SJSA1 (cell line): ENCODE measurements around the gene CAPN7. TPM values are rescaled to one million over a fixed set of nuclear protein-coding genes. Genes with fewer than 3 reads are reported as not detected.
A peak's percentile ranks its signal among the peaks of the same experiment; 100 is the strongest.

Source experiments
- DNase-seq, 2 experiments: peaks; one replicate each; pipeline ENCODE4 v3.0.0-alpha.2; 2015 to 2020; ENCODE audit warnings: low spot score in 2 of 2, low read depth in 1 of 2
- H3K27ac ChIP-seq: fragments of 250-450 bp; sonication (Bioruptor Pico); 2 replicates; pipeline ENCODE4 v1.5.1; 2020; ENCODE audit warnings: mild to moderate bottlenecking, moderate library complexity
- H3K27me3 ChIP-seq: fragments of 250-450 bp; sonication (Bioruptor Pico); replicated peaks from 2 replicates; pipeline ENCODE4 v1.5.1; 2020; ENCODE audit warnings: mild to moderate bottlenecking, moderate library complexity
- H3K36me3 ChIP-seq: fragments of 250-450 bp; sonication (Bioruptor Pico); 2 replicates; pipeline ENCODE4 v1.5.1; 2020; ENCODE audit warnings: mild to moderate bottlenecking
- H3K4me1 ChIP-seq: fragments of 250-450 bp; sonication (Bioruptor Pico); replicated peaks from 2 replicates; pipeline ENCODE4 v1.6.1; 2021; ENCODE audit warnings: mild to moderate bottlenecking
- H3K4me3 ChIP-seq: fragments of 250-450 bp; sonication (Bioruptor Pico); 2 replicates; pipeline ENCODE4 v1.5.1; 2020; ENCODE audit warnings: mild to moderate bottlenecking
- H3K9me3 ChIP-seq: fragments of 250-450 bp; sonication (Bioruptor Pico); replicated peaks from 2 replicates; pipeline ENCODE4 v1.5.1; 2020; ENCODE audit warnings: mild to moderate bottlenecking
- total RNA-seq: library from RNA; depleted of rRNA; stranded (reverse); fragments of >200 nt; shearing (Covaris generic); gene quantifications from 2 replicates; pipeline ENCODE4 v1.2.3, GENCODE V29; 2014; rRNA removed

CAPN7 gene
- total RNA-seq, 1 experiment from 2014 or later: 20.0 TPM

GRCh38 chr3:15292765-15293522 is 86.9 kb downstream of the CAPN7 start:
- Histone ChIP-seq H3K27ac (peak overlapping the region; percentile 47), H3K4me3 (no peak overlapping the region), H3K36me3 (no peaks in the 10 kb centered on the region), H3K9me3 (no peaks in the 10 kb centered on the region), H3K27me3 (no peaks in the 10 kb centered on the region), H3K4me1 (peaks cover 34% of the 10 kb centered on the region)
- peak; percentile 62 to 65 for DNase-seq

DNA sequence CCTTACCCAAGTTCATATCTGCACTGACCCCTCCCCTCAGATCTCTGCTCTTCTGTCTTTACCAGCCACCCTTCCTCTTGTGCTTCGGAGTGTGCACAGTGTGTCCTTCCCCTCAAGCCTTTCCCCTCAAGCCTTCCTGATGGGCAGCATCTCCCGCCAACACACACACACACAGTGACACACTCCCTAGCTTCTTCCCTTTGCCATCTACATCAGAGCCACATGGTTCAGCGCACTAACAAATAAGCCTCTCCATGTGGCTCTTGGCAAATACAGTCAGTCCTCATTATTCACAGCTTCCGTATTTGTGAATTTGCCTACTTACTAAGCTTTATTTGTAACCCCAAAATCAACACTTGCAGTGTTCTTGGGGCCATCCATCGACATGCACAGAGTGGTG is 88.9 kb downstream of the CAPN7 start:
- Histone ChIP-seq H3K4me1 (peaks cover 18% of the 10 kb centered on the region), H3K27me3 (no peaks in the 10 kb centered on the region), H3K4me3 (no peak overlapping the region), H3K27ac (no peak overlapping the region), H3K9me3 (no peaks in the 10 kb centered on the region), H3K36me3 (no peaks in the 10 kb centered on the region)
- no peak for DNase-seq

DNA sequence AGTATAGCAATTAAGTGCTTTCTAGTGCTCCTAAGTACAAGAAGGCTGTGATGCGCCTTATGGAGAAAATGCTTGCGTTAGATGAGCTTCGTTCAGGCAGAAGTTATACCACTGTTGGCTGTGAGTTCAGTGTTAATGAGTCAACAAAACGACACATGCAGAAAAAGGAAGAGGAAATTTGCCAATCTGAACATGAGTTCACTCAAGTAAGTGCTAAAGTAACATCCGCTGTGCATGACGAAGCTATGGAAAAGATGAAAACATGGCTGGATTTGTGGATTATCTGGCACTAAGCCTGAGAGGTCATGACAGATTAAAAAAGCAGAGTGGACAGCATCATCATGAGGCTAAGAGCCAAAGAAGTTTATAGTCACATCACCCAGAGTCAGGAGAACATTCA is 89.5 kb downstream of the CAPN7 start:
- no peaks in the 10 kb centered on the region for H3K36me3 ChIP-seq
- no peak overlapping the region for H3K4me3 ChIP-seq
- DNase-seq: no peak
- no peaks in the 10 kb centered on the region for H3K27me3 ChIP-seq
- no peaks in the 10 kb centered on the region for H3K9me3 ChIP-seq
- no peak overlapping the region for H3K27ac ChIP-seq
- H3K4me1 ChIP-seq: peaks cover 21% of the 10 kb centered on the region

GRCh38 chr3:15297608-15298350 is 91.7 kb downstream of the CAPN7 start:
- Histone ChIP-seq H3K4me3 (no peak overlapping the region), H3K27me3 (no peaks in the 10 kb centered on the region), H3K36me3 (no peaks in the 10 kb centered on the region), H3K9me3 (no peaks in the 10 kb centered on the region), H3K4me1 (peaks cover 18% of the 10 kb centered on the region), H3K27ac (no peak overlapping the region)
- DNase-seq: no peak

GRCh38 chr3:15298504-15298903 is 92.5 kb downstream of the CAPN7 start:
- H3K27me3 ChIP-seq: no peaks in the 10 kb centered on the region
- no peak for DNase-seq
- no peak overlapping the region for H3K4me3 ChIP-seq
- H3K27ac ChIP-seq: no peak overlapping the region
- no peaks in the 10 kb centered on the region for H3K36me3 ChIP-seq
- H3K9me3 ChIP-seq: no peaks in the 10 kb centered on the region
- peaks cover 10% of the 10 kb centered on the region for H3K4me1 ChIP-seq

DNA sequence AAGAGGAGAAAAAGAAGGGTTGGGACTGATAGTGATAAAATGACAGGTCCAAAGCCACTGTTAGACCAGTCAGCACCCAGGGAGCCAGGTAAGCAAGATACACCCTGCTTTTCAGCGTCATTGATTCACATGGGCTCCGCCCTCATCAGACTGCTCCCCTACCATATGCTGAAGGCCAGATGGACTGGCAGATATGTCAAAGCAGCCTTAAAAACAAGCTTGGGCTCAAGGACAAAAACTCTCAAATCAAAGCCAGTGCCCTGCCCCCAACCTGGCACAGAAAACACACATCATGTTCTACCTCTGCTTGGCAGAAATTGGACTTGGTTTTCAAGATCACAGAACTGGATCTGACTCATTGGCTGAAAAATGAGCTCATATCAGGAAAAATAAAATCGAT is 93.0 kb downstream of the CAPN7 start:
- Histone ChIP-seq H3K36me3 (no peaks in the 10 kb centered on the region), H3K4me1 (peaks cover 10% of the 10 kb centered on the region), H3K27me3 (no peaks in the 10 kb centered on the region), H3K9me3 (no peaks in the 10 kb centered on the region), H3K27ac (no peak overlapping the region), H3K4me3 (no peak overlapping the region)
- DNase-seq: no peak

DNA sequence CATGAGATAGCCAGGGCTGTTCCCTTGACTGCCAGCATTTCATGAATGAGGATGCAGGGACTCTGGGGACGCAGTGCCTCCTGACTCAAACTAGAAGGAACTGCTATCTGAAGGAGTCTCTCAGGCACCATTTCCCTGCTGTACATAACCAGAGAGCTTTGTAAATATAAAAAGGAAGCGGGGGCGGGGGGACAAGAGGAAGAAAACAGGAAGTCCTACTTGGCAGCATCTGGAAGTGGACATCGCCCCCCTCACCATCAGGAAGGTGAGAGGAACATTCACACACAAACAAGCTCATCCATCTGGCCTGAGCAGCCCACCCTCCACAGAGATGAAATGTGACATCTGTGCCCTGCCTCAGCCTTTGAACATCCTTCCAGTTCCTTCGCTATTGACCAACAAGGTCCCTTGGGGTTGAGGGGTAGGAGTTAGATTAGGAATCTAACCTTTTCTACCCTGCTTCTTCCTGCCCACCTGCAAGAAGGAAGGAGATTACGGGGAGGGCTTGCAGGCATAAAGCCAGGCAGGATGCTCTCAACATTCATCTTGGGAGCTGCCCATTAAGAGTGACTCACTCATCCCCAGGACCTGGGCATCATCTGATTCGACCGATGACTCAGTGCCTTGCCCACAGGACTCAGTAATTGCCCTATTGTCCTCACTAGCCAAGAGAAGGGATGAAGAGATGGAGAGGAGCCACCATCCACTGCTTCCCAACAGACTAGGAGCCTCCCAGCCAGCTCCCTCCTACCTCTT is 94.5 kb downstream of the CAPN7 start:
- peak; percentile 47 to 72 for DNase-seq
- no peak overlapping the region for H3K4me3 ChIP-seq
- no peaks in the 10 kb centered on the region for H3K27me3 ChIP-seq
- peaks cover 15% of the 10 kb centered on the region for H3K4me1 ChIP-seq
- H3K9me3 ChIP-seq: no peaks in the 10 kb centered on the region
- H3K27ac ChIP-seq: no peak overlapping the region
- no peaks in the 10 kb centered on the region for H3K36me3 ChIP-seq

- Histone ChIP-seq H3K27me3 (no peaks in the 10 kb centered on the region), H3K9me3 (no peaks in the 10 kb centered on the region), H3K36me3 (no peaks in the 10 kb centered on the region), H3K4me3 (no peak overlapping the region), H3K27ac (no peak overlapping the region), H3K4me1 (peaks cover 15% of the 10 kb centered on the region)
- DNase-seq: no peak
Measured at GRCh38 chr3:15301761-15302160, 95.7 kb downstream of the CAPN7 start.

Other genes starting within 250 kb of the CAPN7 start
- gene MRPS25, start 140.9 kb upstream of the CAPN7 start, total RNA-seq: 5.6 and 9.3 TPM in 2 replicates
- gene RBSN, start 107.1 kb upstream of the CAPN7 start, total RNA-seq: 9.4 and 21.4 TPM in 2 replicates
- 7.6 and 10.4 TPM in 2 replicates for gene SH3BP5, start 126.3 kb downstream of the CAPN7 start, total RNA-seq
- 19.3 and 32.2 TPM in 2 replicates for gene METTL6, start 221.3 kb downstream of the CAPN7 start, total RNA-seq
- 13.1 and 16.0 TPM in 2 replicates for gene EAF1, start 221.4 kb downstream of the CAPN7 start, total RNA-seq